Measurements from ENCODE around the gene CCDC74B. TPM values are rescaled to one million over a fixed set of nuclear protein-coding genes. Genes with fewer than 3 reads are reported as not detected.
"Not testable (repeated sequence)": the region's sequence is repeated elsewhere in the genome, so short reads cannot be mapped to it uniquely, and the experiment has no call there.

Gene CCDC74B
- total RNA-seq, 3 donors from 2014 or later (not counting 1 experiment from before 2014, with no cell fraction given) = 0.25 to 1.4 (median 0.28) TPM

GRCh38 chr2:130183512-130184373 lies 38.8 kb upstream of the CCDC74B start:
- Mint-ChIP-seq H3K9me3 (no peaks in the 10 kb centered on the region), H3K36me3 (no peaks in the 10 kb centered on the region), H3K27ac (peak overlapping the region; percentile 62 to 82), H3K27me3 (ENCODE audit: low read depth in 2 of 2) (no peaks in the 10 kb centered on the region), H3K4me1 (peaks cover 12 to 21% of the 10 kb centered on the region in 2 donors), H3K4me3 (peak overlapping the region; percentile 78)
- H3K27ac ChIP-seq (ENCODE audit: low read length) = no peak overlapping the region
- H3K4me3 ChIP-seq (ENCODE audit: low read length) = no peak overlapping the region
- intact Hi-C loops (cut with micrococcal nuclease) = no loop called here
- H3K27me3 ChIP-seq (ENCODE audit: control insufficient read depth, insufficient read depth, low read length) = no peaks in the 10 kb centered on the region
- 95% methylated on average over 26 of the region's 26 CpGs for WGBS (ENCODE audit: insufficient coverage)
- DNase-seq = no peak
- no peak for ATAC-seq
- peaks cover 25% of the 10 kb centered on the region for H3K4me1 ChIP-seq (ENCODE audit: control insufficient read depth, insufficient read depth, low read length)
- TF ChIP-seq CTCF (IDR thresholded peaks at IDR 0.05) = no peak
- H3K9me3 ChIP-seq (ENCODE audit: control insufficient read depth, insufficient read depth, low read length) = no peaks in the 10 kb centered on the region
- no peaks in the 10 kb centered on the region for H3K36me3 ChIP-seq (ENCODE audit: control insufficient read depth, insufficient read depth, low read length)

GRCh38 chr2:130182826-130183511 lies 38.1 kb upstream of the CCDC74B start:
- H3K27me3 Mint-ChIP-seq (ENCODE audit: low read depth in 2 of 2); ATAC-seq; H3K9me3 Mint-ChIP-seq: not testable (repeated sequence)

DNA sequence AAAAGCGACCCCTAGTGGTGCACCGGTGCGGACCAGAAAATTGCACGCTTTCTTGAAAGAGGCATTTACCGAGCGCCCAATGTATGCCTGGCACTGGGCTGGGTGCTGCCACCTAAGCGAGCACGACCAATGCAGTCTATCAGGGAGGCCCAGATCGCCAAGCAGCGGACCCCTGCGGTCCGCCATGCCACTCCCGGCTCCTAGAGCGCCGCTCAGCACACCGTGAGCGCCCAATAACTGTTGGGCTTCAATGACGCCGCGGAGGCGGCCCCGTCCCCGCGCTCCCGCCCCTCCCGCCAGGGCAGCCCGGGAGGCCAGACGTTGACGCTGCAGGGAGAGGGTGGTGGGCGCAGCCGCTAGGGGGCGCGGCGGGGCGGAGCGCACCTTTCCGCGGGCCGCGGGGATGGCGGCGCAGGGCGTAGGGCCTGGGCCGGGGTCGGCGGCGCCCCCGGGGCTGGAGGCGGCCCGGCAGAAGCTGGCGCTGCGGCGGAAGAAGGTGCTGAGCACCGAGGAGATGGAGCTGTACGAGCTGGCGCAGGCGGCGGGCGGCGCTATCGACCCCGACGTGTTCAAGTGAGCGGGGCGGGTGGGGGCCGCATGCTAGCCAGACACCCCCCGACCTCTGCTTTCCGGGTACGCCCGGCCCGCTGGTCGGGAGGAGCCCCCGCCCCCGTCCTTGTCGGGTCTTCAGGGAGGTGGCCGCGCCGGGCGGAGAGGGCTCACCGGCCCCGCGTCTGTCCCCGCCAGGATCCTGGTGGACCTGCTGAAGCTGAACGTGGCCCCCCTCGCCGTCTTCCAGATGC lies 37.2 kb upstream of the CCDC74B start, which contains the start of gene MZT2B:
Gene MZT2B (plus strand): TSS at position 383 of the 803 bp plus-strand sequence. CDS start 21 bp downstream, at position 404.
- H3K36me3 ChIP-seq (ENCODE audit: control insufficient read depth, insufficient read depth, low read length); H3K27me3 Mint-ChIP-seq (ENCODE audit: low read depth in 2 of 2); H3K27me3 ChIP-seq (ENCODE audit: control insufficient read depth, insufficient read depth, low read length); H3K9me3 Mint-ChIP-seq; H3K36me3 Mint-ChIP-seq; H3K9me3 ChIP-seq (ENCODE audit: control insufficient read depth, insufficient read depth, low read length): not testable (repeated sequence)
- ATAC-seq = peak; percentile 82 to 93 (median 83)
- H3K4me3 Mint-ChIP-seq = peak within 1 kb of the TSS; percentile 89
- peaks cover 16 to 28% of the 10 kb centered on the region in 2 donors for H3K4me1 Mint-ChIP-seq
- H3K27ac Mint-ChIP-seq = peak within 1 kb of the TSS; percentile 87 to 91
- Histone ChIP-seq H3K4me1 (ENCODE audit: control insufficient read depth, insufficient read depth, low read length) (peaks cover 25% of the 10 kb centered on the region), H3K27ac (ENCODE audit: low read length) (peak within 1 kb of the TSS; percentile 82), H3K4me3 (ENCODE audit: low read length) (peak within 1 kb of the TSS; percentile 65)
- TF ChIP-seq CTCF (IDR thresholded peaks at IDR 0.05) = peak; percentile 90
- DNase-seq = peak; percentile 90 to 93
- under 1% methylated on average over 75 of the region's 86 CpGs for WGBS (ENCODE audit: insufficient coverage)
- intact Hi-C loops (cut with micrococcal nuclease) = loop anchor here (1.0 kb wide), 1 partner anchor 160 kb away; the partner anchor contains the start of gene IMP4

More at GRCh38 chr2:130182826-130183511, 38.1 kb upstream of the CCDC74B start:
- intact Hi-C loops (cut with micrococcal nuclease) = loop anchor here (1.0 kb wide), 1 partner anchor 159 kb away; the partner anchor contains the start of gene IMP4
- 37% methylated on average over 22 of the region's 23 CpGs for WGBS (ENCODE audit: insufficient coverage)
- Histone ChIP-seq H3K4me3 (ENCODE audit: low read length) (peak overlapping the region; percentile 25), H3K4me1 (ENCODE audit: control insufficient read depth, insufficient read depth, low read length) (peaks cover 25% of the 10 kb centered on the region), H3K27ac (ENCODE audit: low read length) (peak overlapping the region; percentile 25)
- peaks cover 12 to 24% of the 10 kb centered on the region in 2 donors for H3K4me1 Mint-ChIP-seq
- not testable (repeated sequence) for H3K36me3 ChIP-seq (ENCODE audit: control insufficient read depth, insufficient read depth, low read length); H3K9me3 ChIP-seq (ENCODE audit: control insufficient read depth, insufficient read depth, low read length); H3K27me3 ChIP-seq (ENCODE audit: control insufficient read depth, insufficient read depth, low read length); H3K36me3 Mint-ChIP-seq
- H3K27ac Mint-ChIP-seq = peak overlapping the region; percentile 62 to 82
- DNase-seq = peak in 1 of 2 donors; percentile 22
- peak overlapping the region; percentile 49 for H3K4me3 Mint-ChIP-seq
